AG04450 (cell line): Measurements from ENCODE around the gene CCDC136. TPM values are rescaled to one million over a fixed set of nuclear protein-coding genes. Genes with fewer than 3 reads are reported as not detected.

Experiments
- CTCF ChIA-PET: fragments of 300-600, 350-600 bp; formaldehyde crosslinking; extraction: SDS; loops from one replicate; lab custom pipeline; 2022; ENCODE audit warnings: antibody characterized with exemption, inconsistent platforms; lab: Charles Lee
- POLR2A ChIA-PET: fragments of 350-600 bp; formaldehyde crosslinking; extraction: SDS; loops from one replicate; lab custom pipeline; 2021; ENCODE audit warnings: antibody characterized with exemption, inconsistent platforms; lab: Yijun Ruan, JAX
- DNase-seq: peaks from one replicate; pipeline ENCODE4 v3.0.0-alpha.2; 2011; ENCODE audit warnings: low read depth, low spot score
- H3K27ac ChIP-seq: one replicate; pipeline ENCODE4 v1.5.1; 2012; ENCODE audit warnings: low read depth, low read length, control low read depth
- H3K27me3 ChIP-seq: one replicate; pipeline ENCODE4 v1.6.0; 2012; ENCODE audit warnings: low read length; ENCODE audit not compliant: control insufficient read depth, insufficient read depth
- H3K4me3 ChIP-seq: 2 replicates; pipeline ENCODE4 v1.5.1; 2011; ENCODE audit warnings: mild to moderate bottlenecking, low read depth, low read length, control low read depth
- H3K9me3 ChIP-seq: 2 replicates; pipeline ENCODE4 v1.5.1; 2012; ENCODE audit warnings: low read length; ENCODE audit not compliant: control insufficient read depth, insufficient read depth
- CTCF ChIP-seq: IDR thresholded peaks from 2 replicates; pipeline ENCODE4 v1.5.1; 2011; ENCODE audit warnings: low read depth, low read length, control low read depth, inconsistent platforms
- polyA plus RNA-seq: library from polyadenylated mRNA; depleted of rRNA; stranded (reverse); fragments of >200 nt; gene quantifications from 2 replicates; pipeline ENCODE4 v1.2.3, GENCODE V29; 2011

CCDC136 gene
- polyA plus RNA-seq, 1 experiment = 19.7 TPM

GRCh38 chr7:128814499-128814898 lies 22.7 kb downstream of the CCDC136 start:
- Histone ChIP-seq H3K27me3 (no peaks in the 10 kb centered on the region), H3K27ac (no peak overlapping the region), H3K4me3 (no peak overlapping the region), H3K9me3 (no peaks in the 10 kb centered on the region; the same call in 1 of the 2 replicates)
- no peak for TF ChIP-seq CTCF
- ChIA-PET CTCF (no interaction called here), POLR2A (no interaction called here)
- DNase-seq = no peak

- Histone ChIP-seq H3K9me3 (no peaks in the 10 kb centered on the region; the same call in 1 of the 2 replicates), H3K27me3 (no peaks in the 10 kb centered on the region), H3K4me3 (no peak overlapping the region), H3K27ac (no peak overlapping the region)
- TF ChIP-seq CTCF = no peak
- CTCF ChIA-PET = no interaction called here
- POLR2A ChIA-PET = no interaction called here
- DNase-seq = no peak
Observed at GRCh38 chr7:128815289-128815942, 23.6 kb downstream of the CCDC136 start.

GRCh38 chr7:128818694-128819093 lies 26.9 kb downstream of the CCDC136 start:
- no peak for DNase-seq
- TF ChIP-seq CTCF = no peak
- Histone ChIP-seq H3K27ac (no peak overlapping the region), H3K27me3 (no peaks in the 10 kb centered on the region), H3K4me3 (no peak overlapping the region), H3K9me3 (no peaks in the 10 kb centered on the region; the same call in 1 of the 2 replicates)
- ChIA-PET CTCF (interaction anchor here (0.6 to 1.1 kb wide), 2 partner anchors 9 to 682 kb away, joined by 3 to 4 read pairs; no protein-coding TSS in a partner anchor), POLR2A (interaction anchor here (0.7 kb wide), 1 partner anchor 16 kb away, joined by 4 read pairs; no protein-coding TSS in a partner anchor)

GRCh38 chr7:128821724-128822123 lies 30.0 kb downstream of the CCDC136 start:
- no peaks in the 10 kb centered on the region for H3K9me3 ChIP-seq
- ChIA-PET CTCF (interaction anchor here (0.6 kb wide), 1 partner anchor 20 kb away, joined by 3 read pairs; no protein-coding TSS in a partner anchor), POLR2A (no interaction called here)
- no peak for TF ChIP-seq CTCF
- no peak overlapping the region for H3K4me3 ChIP-seq
- H3K27me3 ChIP-seq = no peaks in the 10 kb centered on the region
- no peak overlapping the region for H3K27ac ChIP-seq
- DNase-seq = no peak

GRCh38 chr7:128826512-128826911 lies 34.7 kb downstream of the CCDC136 start:
- CTCF ChIA-PET = no interaction called here

More at GRCh38 chr7:128826512-128826911, 34.7 kb downstream of the CCDC136 start:
- TF ChIP-seq CTCF = no peak
- H3K9me3 ChIP-seq = no peaks in the 10 kb centered on the region; the same call in 1 of the 2 replicates
- H3K27me3 ChIP-seq = no peaks in the 10 kb centered on the region
- no peak for DNase-seq
- POLR2A ChIA-PET = interaction anchor here (0.7 kb wide), 1 partner anchor 45 kb away, joined by 5 read pairs; no protein-coding TSS in a partner anchor
- H3K4me3 ChIP-seq = no peak overlapping the region
- peak overlapping the region; percentile 11 for H3K27ac ChIP-seq
